ENCODE results near the gene COBL. TPM values are rescaled to one million over a fixed set of nuclear protein-coding genes. Genes with fewer than 3 reads are reported as not detected.

Gene COBL
- total and polyA plus RNA-seq, 9 of the 15 experiments (the other 6 are each of a cell fraction or from before 2014, with no cell fraction given) = 0.01 to 2.4 (median 0.09) TPM; not detected in 3

- TF ChIP-seq SMARCC2 (IDR thresholded peaks at IDR 0.05; ENCODE audit: low read depth) (no peak), GTF2E2 (tag; IDR thresholded peaks at IDR 0.05) (peak; percentile 63; the same call in 1 of the 2 replicates), ZC3H11A (IDR thresholded peaks at IDR 0.05; ENCODE audit: low read depth, low read length) (no peak), NR4A1 (CRISPR knock-in tag; IDR thresholded peaks at IDR 0.05) (no peak), NR4A1 (tag; IDR thresholded peaks at IDR 0.05) (peak; percentile 53; the same call in 1 of the 2 replicates), DLX4 (CRISPR knock-in tag; IDR thresholded peaks at IDR 0.05) (no peak), HDAC8 (tag; IDR thresholded peaks at IDR 0.05) (no peak), CREBBP (IDR thresholded peaks at IDR 0.05; ENCODE audit: low read depth, low read length) (no peak), ZNF644 (tag; IDR thresholded peaks at IDR 0.05; ENCODE audit: low read depth) (peak; percentile 55; the same call in 1 of the 2 replicates), KAT7 (CRISPR knock-in tag; IDR thresholded peaks at IDR 0.05; ENCODE audit: borderline replicate concordance) (no peak), BCOR (IDR thresholded peaks at IDR 0.05) (no peak), CHD7 (IDR thresholded peaks at IDR 0.05; ENCODE audit: low read depth, low read length) (no peak), FIP1L1 (IDR thresholded peaks at IDR 0.05; ENCODE audit: low read depth, low read length, poor library complexity, severe bottlenecking) (no peak), ZNF197 (CRISPR knock-in tag; IDR thresholded peaks at IDR 0.05; ENCODE audit: low read depth) (no peak), CHAMP1 (IDR thresholded peaks at IDR 0.05) (no peak)
Observed at GRCh38 chr7:51329696-51330263, 13.2 kb upstream of the COBL start (continued).
